ENCODE results near the gene ARRDC2. TPM values are rescaled to one million over a fixed set of nuclear protein-coding genes. Genes with fewer than 3 reads are reported as not detected.

ARRDC2 gene
- total and polyA plus RNA-seq, 9 of the 15 experiments (the other 6 are each of a cell fraction or from before 2014, with no cell fraction given): 1.9 to 27.4 (median 15.2) TPM

- TF ChIP-seq, protein P1, sequence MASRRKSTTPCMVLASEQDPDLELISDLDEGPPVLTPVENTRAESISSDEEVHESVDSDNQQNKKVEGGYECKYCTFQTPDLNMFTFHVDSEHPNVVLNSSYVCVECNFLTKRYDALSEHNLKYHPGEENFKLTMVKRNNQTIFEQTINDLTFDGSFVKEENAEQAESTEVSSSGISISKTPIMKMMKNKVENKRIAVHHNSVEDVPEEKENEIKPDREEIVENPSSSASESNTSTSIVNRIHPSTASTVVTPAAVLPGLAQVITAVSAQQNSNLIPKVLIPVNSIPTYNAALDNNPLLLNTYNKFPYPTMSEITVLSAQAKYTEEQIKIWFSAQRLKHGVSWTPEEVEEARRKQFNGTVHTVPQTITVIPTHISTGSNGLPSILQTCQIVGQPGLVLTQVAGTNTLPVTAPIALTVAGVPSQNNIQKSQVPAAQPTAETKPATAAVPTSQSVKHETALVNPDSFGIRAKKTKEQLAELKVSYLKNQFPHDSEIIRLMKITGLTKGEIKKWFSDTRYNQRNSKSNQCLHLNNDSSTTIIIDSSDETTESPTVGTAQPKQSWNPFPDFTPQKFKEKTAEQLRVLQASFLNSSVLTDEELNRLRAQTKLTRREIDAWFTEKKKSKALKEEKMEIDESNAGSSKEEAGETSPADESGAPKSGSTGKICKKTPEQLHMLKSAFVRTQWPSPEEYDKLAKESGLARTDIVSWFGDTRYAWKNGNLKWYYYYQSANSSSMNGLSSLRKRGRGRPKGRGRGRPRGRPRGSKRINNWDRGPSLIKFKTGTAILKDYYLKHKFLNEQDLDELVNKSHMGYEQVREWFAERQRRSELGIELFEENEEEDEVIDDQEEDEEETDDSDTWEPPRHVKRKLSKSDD (conservative IDR thresholded peaks at IDR 0.05; ENCODE audit: low read length): peak; percentile 76; the same call in 1 of the 2 replicates
- TF ChIP-seq SMAD4 (CRISPR knock-in tag; conservative IDR thresholded peaks at IDR 0.05): 0 out of 2 replicates have a peak, but pooled peaks have one; percentile 23
- TF ChIP-seq PHF8 (IDR thresholded peaks at IDR 0.05; ENCODE audit: borderline replicate concordance, low read length): 0 out of 2 replicates have a peak, but pooled peaks have one; percentile 14
- no peak for TF ChIP-seq ZNF445 (CRISPR knock-in tag; IDR thresholded peaks at IDR 0.05; ENCODE audit: low read depth)
- peak; percentile 33; the same call in 1 of the 2 replicates for TF ChIP-seq SIN3B (IDR thresholded peaks at IDR 0.05; ENCODE audit: low read depth)
- 0 out of 2 replicates have a peak, but pooled peaks have one; percentile 61 for TF ChIP-seq KLF16 (IDR thresholded peaks at IDR 0.05)
- peak; percentile 53; the same call in 1 of the 2 replicates for TF ChIP-seq NKRF (IDR thresholded peaks at IDR 0.05; ENCODE audit: borderline replicate concordance)
- peak; percentile 95 for TF ChIP-seq SMC3 (conservative IDR thresholded peaks at IDR 0.05; ENCODE audit: insufficient read depth, low read depth, low read length)
- TF ChIP-seq, protein P2, sequence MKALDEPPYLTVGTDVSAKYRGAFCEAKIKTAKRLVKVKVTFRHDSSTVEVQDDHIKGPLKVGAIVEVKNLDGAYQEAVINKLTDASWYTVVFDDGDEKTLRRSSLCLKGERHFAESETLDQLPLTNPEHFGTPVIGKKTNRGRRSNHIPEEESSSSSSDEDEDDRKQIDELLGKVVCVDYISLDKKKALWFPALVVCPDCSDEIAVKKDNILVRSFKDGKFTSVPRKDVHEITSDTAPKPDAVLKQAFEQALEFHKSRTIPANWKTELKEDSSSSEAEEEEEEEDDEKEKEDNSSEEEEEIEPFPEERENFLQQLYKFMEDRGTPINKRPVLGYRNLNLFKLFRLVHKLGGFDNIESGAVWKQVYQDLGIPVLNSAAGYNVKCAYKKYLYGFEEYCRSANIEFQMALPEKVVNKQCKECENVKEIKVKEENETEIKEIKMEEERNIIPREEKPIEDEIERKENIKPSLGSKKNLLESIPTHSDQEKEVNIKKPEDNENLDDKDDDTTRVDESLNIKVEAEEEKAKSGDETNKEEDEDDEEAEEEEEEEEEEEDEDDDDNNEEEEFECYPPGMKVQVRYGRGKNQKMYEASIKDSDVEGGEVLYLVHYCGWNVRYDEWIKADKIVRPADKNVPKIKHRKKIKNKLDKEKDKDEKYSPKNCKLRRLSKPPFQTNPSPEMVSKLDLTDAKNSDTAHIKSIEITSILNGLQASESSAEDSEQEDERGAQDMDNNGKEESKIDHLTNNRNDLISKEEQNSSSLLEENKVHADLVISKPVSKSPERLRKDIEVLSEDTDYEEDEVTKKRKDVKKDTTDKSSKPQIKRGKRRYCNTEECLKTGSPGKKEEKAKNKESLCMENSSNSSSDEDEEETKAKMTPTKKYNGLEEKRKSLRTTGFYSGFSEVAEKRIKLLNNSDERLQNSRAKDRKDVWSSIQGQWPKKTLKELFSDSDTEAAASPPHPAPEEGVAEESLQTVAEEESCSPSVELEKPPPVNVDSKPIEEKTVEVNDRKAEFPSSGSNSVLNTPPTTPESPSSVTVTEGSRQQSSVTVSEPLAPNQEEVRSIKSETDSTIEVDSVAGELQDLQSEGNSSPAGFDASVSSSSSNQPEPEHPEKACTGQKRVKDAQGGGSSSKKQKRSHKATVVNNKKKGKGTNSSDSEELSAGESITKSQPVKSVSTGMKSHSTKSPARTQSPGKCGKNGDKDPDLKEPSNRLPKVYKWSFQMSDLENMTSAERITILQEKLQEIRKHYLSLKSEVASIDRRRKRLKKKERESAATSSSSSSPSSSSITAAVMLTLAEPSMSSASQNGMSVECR (CRISPR knock-in tag; IDR thresholded peaks at IDR 0.05): peak; percentile 64; the same call in 1 of the 2 replicates
- no peak for TF ChIP-seq SREBF2 (CRISPR knock-in tag; IDR thresholded peaks at IDR 0.05)
- TF ChIP-seq XRCC5 (IDR thresholded peaks at IDR 0.05; ENCODE audit: low read depth, low read length): peak; percentile 78; the same call in 1 of the 2 replicates
- TF ChIP-seq ATF1 (CRISPR knock-in tag; IDR thresholded peaks at IDR 0.05): no peak
- peak; percentile 59 for TF ChIP-seq ATF1 (tag; IDR thresholded peaks at IDR 0.05)
- TF ChIP-seq CREB1 (IDR thresholded peaks at IDR 0.05): peak; percentile 33; the same call in 1 of the 2 replicates
- TF ChIP-seq CREB1 (CRISPR knock-in tag; IDR thresholded peaks at IDR 0.05): peak; percentile 69
- peak; percentile 47 for TF ChIP-seq CREM (IDR thresholded peaks at IDR 0.05; ENCODE audit: low read depth)
- peak; percentile 26; the same call in 1 of the 2 replicates for TF ChIP-seq MTA3 (IDR thresholded peaks at IDR 0.05; ENCODE audit: borderline replicate concordance)
- TF ChIP-seq CBFB (CRISPR knock-in tag; IDR thresholded peaks at IDR 0.05): no peak
- peak; percentile 38; the same call in 1 of the 2 replicates for TF ChIP-seq HCFC1 (IDR thresholded peaks at IDR 0.05; ENCODE audit: low read depth, low read length)
Measured at GRCh38 chr19:18007044-18007916, 690 bp upstream of the ARRDC2 start (continued).
